Sciatic nerve (tissue), 2 donors: ENCODE results near the gene UBXN7. TPM values are rescaled to one million over a fixed set of nuclear protein-coding genes. Genes with fewer than 3 reads are reported as not detected.
"Not testable (repeated sequence)": the region's sequence is repeated elsewhere in the genome, so short reads cannot be mapped to it uniquely, and the experiment has no call there.

ENCODE experiments used
- ATAC-seq: fragments of 200-7000 bp; cut with Tn5 transposase; one replicate; pipeline ENCODE4 v1.9.1; 2020; ENCODE audit warnings: mild to moderate bottlenecking, moderate library complexity
- DNase-seq: peaks from one replicate; pipeline ENCODE4 v3.0.0-alpha.2; 2020; ENCODE audit warnings: low spot score
- intact Hi-C: fragments of 100-400 bp; cut with DNase I; formaldehyde crosslinking; loops from one replicate; pipeline ENCODE4 v1.14.2; 2022
- total RNA-seq: library from RNA; stranded (reverse); fragmentation: NEBNext Ultra II Directional; extraction: Animal tissue kit (Norgen Biotek cat#: 25700); gene quantifications from one replicate; pipeline ENCODE4 v1.2.1, GENCODE V29; 2021
- donor health status: DM: no; HTN: no; CAD: no.
- donor health status: DM: no; HTN: no; CAD: no.

The UBXN7 gene
- total RNA-seq, 1 donor from 2014 or later, result 78.7 TPM

DNA sequence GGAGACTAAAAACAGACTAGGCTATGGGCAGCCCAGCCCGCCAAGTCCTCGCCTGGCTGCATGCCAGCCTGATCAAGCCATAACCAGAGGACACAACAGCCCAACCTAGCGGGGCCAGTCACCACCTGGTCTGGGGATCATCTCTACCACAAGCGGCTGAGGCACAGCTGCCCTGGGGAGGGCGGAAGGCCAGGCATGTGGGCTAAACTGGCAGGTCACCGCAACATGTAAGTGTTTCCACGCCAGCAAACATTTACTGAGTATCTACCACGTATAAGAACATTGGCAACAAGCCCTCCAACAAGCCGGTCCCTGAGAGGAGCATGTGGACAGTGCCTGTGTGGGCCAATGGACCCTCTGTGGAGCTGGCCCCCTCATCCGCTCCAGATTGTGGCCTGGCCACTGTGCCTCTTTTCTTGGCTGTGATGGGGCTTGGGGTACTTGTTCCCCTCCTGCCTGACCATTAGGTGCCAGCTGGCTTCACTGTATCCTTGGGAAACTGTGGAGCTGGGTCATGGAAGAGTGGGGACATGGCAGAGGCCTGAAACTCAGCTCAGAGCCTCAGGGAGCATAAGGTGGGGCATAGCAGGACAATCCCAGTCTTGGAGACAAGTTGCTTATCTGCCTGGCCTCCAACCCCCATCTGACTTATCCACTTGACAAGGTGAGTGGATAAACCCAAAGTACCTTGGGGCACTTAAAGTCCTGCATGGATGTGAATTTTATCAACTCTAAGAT, 9.0 kb downstream of the UBXN7 start:
- no peak for DNase-seq
- intact Hi-C loops, result no loop called here
- peak; percentile 42 for ATAC-seq

DNA sequence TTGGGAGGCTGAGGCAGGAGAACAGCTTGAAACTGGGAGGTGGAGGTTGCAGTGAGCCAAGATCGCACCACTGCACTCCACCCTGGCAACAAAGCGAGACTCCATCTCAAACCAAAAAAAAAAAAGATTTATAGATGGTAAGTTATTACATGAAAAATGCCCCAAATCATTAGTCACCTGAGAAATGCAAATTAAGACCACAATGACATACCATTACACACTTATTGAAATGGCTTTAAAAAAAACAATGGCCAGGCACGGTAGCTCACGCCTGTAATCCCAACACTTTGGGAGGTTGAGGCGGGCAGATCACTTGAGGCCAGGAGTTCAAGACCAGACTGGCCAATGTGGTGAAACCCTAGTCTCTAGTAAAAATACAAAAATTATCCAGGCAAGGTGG, 10.6 kb downstream of the UBXN7 start:
- DNase-seq, ATAC-seq, intact Hi-C loops: not testable (repeated sequence)

DNA sequence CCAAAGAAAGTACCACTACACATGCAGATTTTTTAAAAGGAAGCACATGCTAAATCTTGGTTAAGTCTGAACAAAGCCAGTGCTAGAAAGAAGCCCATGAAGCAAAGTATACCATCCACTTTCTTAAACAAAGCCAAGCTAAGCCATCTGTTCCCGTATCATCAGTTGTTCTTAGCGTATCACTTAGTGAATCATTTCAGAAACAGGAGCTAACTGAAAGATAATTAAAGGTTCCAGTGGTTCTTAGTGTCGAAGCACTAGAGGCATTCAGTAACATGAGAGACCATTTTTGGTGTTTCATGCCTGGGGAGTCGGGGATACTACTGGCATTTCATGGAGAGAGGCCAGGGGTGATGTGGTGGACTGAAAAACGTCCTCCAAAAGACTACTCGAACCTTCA, 12.8 kb downstream of the UBXN7 start:
- no peak for DNase-seq
- intact Hi-C loops, result no loop called here
- ATAC-seq, result no peak

DNA sequence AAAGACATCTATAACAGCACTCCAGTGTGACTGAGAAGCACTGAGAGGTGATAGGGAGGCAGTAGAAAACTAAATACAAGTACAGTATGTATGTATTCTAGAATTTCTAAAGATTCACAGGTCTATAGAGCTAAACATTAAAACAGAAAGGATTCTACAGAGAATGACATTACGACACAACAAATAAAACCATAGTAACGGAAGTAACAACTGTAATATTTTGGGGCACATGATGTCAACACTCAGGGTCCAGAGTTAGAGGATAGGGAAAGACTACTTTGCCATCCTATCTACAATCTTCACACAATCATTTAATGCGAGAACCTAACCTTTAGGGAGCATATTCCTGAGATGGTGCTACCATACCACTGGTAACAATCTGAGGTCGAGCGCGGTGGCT, 13.6 kb downstream of the UBXN7 start:
- ATAC-seq (no peak), DNase-seq (no peak)
- intact Hi-C loops, result no loop called here

DNA sequence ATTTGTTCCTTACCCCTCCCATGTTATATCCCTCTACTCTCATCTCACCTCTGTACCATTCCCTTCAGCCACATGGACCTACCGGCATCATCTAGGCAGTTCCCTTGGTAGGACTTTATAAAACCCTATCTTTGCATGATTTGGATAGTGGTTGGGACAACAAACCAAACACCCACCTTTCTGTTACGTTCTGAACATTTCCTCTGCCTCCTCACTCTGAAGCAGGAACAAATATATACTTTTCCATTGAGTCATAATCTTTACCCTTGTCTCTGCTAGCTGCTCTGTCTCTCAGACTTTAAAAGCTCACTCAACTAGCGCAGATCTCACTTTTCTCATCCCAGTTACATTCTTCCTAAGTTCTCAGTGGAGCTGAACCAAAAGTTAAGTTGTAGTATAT, 17.8 kb downstream of the UBXN7 start:
- DNase-seq, result no peak
- ATAC-seq, result no peak
- intact Hi-C loops, result no loop called here

DNA sequence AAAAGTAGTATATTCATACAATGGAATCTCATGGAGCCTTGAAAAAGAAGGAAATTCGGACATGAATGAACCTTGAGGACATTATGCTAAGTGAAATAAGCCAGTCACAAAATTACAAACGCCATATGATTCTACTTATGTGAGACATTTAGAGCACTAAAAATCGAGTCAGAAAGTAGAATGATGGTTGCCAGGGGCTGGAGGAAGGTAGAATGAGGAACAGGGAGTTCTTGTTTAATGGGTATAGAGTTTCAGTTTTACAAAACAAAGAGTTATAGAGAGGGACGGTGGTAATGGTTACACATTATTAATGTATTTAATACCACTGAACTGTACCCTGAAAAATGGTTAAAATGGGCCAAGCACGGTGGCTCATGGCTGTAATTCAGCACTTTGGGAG, 19.5 kb downstream of the UBXN7 start:
- intact Hi-C loops, result no loop called here
- ATAC-seq, result no peak
- no peak for DNase-seq

DNA sequence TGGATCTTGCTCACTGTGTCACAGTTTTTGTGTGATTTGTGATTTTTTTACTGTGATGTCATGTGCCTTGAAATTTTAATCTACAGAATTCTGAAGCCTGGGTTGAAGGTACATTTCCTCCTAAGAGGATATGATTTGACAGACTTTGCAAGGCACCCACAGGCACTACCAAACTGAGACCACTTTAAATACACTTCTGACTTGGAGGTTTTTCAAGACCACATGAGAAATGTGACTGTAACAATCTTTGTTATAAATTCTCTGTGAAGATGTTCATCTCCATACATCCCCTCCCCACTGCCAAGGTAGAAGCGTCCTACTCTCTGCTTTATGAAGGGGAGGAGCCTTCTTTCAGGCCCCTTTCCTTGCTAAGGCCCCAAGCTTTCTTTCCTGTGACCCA, 22.8 kb downstream of the UBXN7 start:
- intact Hi-C loops, result no loop called here
- DNase-seq (no peak), ATAC-seq (no peak)

DNA sequence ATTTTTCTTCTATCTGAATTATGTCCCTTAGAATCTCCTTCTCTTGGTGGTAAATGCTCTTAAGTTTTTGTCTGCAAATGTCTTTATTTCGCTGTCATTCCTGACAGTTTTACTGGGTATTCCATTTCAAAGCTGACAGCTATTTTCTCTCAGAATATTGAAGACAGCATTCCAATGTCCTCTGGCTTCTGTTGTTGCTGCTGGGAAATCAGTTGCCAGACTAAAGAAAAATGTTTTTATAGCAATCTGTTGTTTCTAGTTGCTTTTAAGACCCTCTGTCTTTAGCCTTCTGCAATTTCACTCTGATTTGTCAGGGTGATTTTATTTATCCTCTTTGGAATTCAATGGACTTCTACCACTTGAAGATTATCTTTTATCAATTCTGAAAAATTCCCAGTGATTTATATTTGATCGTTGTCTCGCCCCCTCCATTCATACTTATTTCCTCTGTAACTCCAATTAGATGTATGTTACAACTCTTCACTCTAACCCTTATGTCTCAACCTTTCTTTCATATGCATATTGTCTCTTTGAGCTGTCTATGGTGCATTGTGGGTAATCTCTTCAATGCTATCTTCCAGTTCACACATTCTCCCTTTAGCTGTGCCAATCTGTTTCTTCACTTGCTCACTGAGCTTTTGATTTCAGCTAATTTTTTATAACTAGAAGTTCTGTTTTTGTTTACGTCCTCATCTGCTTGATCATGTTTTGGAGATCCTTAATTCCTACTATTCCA, 23.5 kb downstream of the UBXN7 start:
- ATAC-seq, result no peak
- no peak for DNase-seq
- intact Hi-C loops, result no loop called here

DNA sequence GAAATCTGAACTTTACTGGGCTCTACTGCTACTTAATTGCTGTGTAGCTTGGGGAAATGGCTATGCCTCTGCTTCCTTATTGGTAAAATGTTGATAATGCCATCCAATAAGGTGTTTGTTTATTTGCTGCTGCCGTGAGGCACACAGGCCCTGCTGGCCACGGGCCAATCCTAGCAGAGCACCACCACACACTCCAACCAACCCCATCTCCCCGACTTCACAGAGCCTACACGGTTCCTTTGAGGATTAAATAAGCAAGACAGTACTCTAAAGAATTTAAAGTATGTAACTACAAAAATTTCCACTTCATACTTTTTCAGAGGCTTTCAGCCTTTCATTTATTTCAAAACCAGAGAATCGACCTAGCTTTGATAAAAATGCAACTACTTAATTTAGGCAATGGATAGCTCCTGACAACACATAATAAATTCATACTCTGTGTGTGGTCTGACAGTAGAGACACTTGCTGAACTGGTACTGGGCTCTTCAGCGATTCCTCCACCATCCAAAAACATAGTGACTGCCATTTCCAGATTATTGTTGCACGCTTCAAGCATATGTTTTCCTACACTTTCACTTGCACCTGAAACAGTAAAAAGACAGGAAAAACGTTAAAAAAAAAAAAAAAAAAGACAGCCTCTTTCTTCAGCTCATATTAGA, 25.3 kb downstream of the UBXN7 start:
- ATAC-seq (peak; percentile 79), DNase-seq (no peak)
- intact Hi-C loops, result no loop called here

DNA sequence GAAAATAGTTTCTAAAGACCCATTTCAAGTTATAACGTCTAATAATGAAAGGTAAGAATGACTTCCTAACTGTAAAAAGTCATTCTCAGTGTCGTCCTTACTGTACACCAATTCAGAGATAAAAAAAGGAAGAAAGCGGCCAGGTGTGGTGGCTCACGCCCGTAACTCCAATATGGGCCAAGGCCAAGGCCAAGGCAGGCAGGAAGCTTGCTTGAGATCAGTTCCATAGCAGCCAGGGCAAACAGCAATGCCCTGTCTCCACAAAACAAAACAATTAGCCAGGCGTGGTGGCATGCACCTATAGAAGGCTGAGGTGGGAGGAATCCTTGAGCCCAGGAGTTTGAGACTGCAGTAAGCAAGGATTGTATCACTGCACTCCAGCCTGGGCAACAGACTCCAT, 31.9 kb downstream of the UBXN7 start:
- DNase-seq (no peak), ATAC-seq (no peak)
- intact Hi-C loops, result no loop called here

DNA sequence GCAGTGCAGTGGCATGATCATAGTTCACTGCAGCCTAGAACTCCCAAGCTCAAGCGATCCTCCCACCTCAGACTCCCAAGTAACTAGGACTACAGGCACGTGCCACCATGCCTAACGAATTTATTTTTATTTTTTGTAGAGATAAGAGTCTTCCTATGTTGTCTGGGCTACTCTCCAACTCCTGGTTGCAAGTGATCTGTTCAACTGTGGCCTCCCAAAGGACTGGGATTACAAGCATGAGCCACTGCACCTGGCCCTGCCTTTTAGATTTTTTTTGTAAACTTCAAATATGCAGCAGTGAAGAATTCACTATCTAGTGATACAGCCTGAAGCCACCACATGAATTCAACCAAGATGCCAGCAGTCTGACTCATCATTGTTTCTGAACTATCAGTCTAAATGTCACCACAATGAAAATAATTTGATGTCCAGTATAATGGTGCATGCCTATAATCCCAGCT, 32.7 kb downstream of the UBXN7 start:
- DNase-seq (no peak), ATAC-seq (no peak)
- intact Hi-C loops, result no loop called here

DNA sequence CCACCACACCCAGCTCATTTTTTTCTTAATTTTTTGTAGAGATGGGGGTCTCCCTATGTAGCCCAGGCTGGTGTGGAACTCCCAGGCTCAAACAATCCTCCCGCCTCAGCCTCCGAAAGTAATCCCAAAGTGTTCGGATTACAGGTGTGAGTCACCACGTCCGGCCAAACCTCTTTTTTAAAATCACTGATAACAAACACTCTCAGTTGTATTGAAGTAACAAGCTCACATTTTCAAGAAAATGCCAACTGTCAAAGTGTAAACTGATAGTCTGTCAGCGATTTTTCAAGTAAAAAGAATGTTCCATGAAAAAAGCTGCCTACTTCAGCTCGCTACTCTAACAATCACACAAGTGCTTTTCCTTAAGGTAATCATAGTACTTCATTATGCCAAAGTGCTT, 33.4 kb downstream of the UBXN7 start:
- no peak for DNase-seq
- ATAC-seq, result no peak
- intact Hi-C loops, result no loop called here

DNA sequence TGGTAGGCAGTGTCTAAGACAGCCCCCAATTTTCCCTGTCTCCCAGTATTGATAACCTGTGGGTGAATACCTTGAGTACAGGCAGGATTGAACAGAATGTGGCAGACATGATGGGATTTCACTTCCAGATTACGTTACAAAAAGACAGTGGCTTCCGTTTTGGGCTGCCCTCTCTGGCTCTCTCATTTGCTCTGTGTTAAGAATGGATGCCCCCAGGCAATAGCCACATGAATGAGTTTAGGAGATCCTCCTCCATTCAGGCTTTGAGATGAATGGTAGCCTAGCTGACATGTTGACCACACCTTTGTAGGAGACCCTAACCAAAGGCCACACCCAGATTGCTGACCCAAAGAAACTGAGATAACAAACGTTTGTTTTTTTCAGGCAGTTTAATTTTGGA, 34.3 kb downstream of the UBXN7 start:
- DNase-seq (no peak), ATAC-seq (no peak)
- intact Hi-C loops, result no loop called here

DNA sequence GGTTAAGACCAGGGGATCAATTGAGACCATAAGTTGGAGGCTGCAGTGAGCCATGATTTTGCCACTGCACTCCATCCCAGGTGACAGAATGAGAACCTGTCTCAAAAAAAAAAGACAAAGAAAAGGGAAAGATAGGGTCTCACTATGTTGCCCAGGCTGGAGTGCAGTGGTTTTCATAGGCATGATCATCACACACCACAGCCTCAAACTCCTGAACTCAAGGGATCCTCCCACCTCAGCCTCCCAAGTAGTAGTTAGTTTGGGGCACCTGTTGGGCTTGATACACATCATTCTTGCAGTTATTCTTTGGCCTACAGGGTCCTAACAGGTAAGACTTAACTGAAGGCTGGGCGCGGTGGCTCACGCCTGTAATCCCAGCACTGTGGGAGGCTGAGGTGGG, 42.1 kb downstream of the UBXN7 start:
- DNase-seq (no peak), ATAC-seq (no peak)
- intact Hi-C loops, result no loop called here

DNA sequence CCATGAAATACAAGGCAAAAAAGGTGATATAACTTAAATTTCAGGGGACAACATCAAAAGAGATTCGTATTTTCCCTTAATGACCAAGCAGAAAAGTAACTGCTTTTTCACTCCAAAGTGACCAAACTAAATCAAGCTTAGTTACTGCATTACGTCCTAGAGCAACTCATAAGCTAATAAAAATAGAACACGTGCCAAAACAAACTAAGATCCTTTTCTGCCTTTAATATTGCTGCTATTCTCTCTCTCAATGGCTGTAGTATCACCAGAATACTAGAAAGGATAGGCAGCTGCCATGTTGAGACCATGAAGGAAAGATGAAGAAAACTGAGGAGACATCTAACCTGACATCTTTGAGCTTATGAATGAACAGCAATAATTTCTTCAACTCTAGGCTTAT, 43.3 kb downstream of the UBXN7 start:
- DNase-seq, result no peak
- no peak for ATAC-seq
- intact Hi-C loops, result no loop called here

DNA sequence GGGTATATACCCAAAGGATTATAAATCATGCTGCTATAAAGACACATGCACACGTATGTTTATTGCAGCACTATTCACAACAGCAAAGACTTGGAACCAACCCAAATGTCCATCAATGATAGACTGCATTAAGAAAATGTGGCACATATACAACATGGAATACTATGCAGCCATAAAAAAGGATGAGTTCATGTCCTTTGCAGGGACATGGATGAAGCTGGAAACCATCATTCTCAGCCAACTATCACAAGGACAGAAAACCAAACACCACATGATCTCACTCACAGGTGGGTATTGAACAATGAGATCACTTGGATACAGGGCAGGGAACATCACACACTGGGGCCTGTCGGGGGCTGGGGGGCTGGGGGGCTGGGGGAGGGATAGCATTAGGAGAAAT, 44.3 kb downstream of the UBXN7 start:
- DNase-seq, ATAC-seq, intact Hi-C loops: not testable (repeated sequence)

DNA sequence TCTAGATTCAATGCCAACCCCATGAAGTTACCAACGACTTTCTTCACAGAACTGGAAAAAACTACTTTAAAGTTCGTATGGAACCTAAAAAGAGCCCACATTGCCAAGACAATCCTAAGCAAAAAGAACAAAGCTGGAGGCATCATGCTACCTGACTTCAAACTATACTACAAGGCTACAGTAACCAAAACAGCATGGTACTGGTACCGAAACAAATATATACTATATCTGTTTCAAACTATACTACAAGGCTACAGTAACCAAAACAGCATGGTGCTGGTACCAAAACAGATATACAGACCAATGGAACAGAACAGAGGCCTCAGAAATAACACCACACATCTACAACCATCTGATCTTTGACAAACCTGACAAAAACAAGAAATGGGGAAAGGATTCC, 45.4 kb downstream of the UBXN7 start:
- ATAC-seq, intact Hi-C loops: not testable (repeated sequence)

DNA sequence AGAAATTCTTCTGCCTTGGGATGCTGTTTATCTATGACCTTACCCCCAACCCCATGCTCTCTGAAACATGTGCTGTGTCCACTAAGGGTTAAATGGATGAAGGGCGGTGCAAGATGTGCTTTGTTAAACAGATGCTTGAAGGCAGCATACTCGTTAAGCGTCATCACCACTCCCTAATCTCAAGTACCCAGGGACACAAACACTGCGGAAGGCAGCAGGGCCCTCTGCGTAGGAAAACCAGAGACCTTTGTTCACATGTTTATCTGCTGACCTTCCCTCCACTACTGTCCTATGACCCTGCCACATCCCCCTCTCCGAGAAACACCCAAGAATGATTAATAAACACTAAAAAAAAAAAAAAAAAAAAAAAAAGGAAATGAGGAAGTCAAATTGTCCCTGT, 46.2 kb downstream of the UBXN7 start:
- DNase-seq, intact Hi-C loops: not testable (repeated sequence)

More for the DNA sequence above, 45.4 kb downstream of the UBXN7 start:
- not testable (repeated sequence) for DNase-seq

DNA sequence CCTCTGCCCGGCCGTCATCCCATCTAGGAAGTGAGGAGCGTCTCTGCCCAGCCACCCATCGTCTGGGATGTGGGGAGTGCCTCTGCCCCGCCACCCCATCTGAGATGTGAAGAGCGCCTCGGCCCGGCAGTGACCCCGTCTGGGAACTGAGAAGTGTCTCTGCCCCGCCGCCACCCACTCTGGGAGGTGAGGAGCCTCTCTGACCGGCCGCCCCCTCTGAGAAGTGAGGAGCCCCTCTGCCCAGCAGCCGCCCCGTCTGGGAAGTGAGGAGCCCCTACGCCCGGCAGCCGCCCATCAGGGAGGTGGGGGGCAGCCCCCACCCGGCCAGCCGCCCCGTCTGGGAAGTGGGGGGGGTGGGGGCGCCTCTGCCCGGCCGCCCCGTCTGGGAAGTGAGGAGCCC, 46.8 kb downstream of the UBXN7 start:
- intact Hi-C loops, ATAC-seq, DNase-seq: not testable (repeated sequence)

More for the DNA sequence above, 46.2 kb downstream of the UBXN7 start:
- ATAC-seq, result not testable (repeated sequence)
